ENCODE results near the gene EXD3. TPM values are rescaled to one million over a fixed set of nuclear protein-coding genes. Genes with fewer than 3 reads are reported as not detected.

Gene EXD3
- total and polyA plus RNA-seq, 9 of the 15 experiments (the other 6 are each of a cell fraction or from before 2014, with no cell fraction given): 0.29 to 12.5 (median 3.9) TPM

GRCh38 chr9:137411260-137411644 lies 11.7 kb downstream of the EXD3 start:
- no peak for FAIRE-seq
- in situ Hi-C loops (cut with MboI): no loop called here
- Histone ChIP-seq H2AFZ (ENCODE audit: low read depth, low read length) (no peak overlapping the region), H3K36me3 (ENCODE audit: control insufficient read depth, insufficient read depth, low read length) (no peaks in the 10 kb centered on the region; the same call in 2 of the 3 replicates), H3K4me2 (ENCODE audit: insufficient read depth, low read length) (no peak overlapping the region), H3K27me3 (ENCODE audit: control insufficient read depth in 2 of 2, insufficient read depth in 2 of 2, low read length in 2 of 2) (no peaks in the 10 kb centered on the region), H3K9me3 (replicated peaks; ENCODE audit: control insufficient read depth, insufficient read depth, low read depth, low read length) (no peaks in the 10 kb centered on the region), H3K4me3 (no peak overlapping the region), H3K27ac (ENCODE audit: extremely low read depth, low read depth, low read length) (peak overlapping the region; percentile 16; the same call in 1 of the 3 replicates), H3K79me2 (ENCODE audit: control insufficient read depth, insufficient read depth, low read length) (peaks cover 45% of the 10 kb centered on the region), H3K4me1 (replicated peaks in 1 of 2; ENCODE audit: control insufficient read depth in 2 of 2, insufficient read depth in 2 of 2, low read length in 2 of 2) (peaks cover 22 to 71% of the 10 kb centered on the region in 2 experiments), H4K20me1 (replicated peaks; ENCODE audit: control insufficient read depth, insufficient read depth, low read length) (no peaks in the 10 kb centered on the region), H3K9ac (ENCODE audit: insufficient read depth in 1 of 2, low read depth in 2 of 2, low read length in 2 of 2) (0 out of 4 replicates have a peak overlapping the region, but pooled peaks of 1 of the 2 experiments have one; percentile 39), H3K9me1 (ENCODE audit: control insufficient read depth, insufficient read depth, low read length) (no peaks in the 10 kb centered on the region)
- POLR2A ChIA-PET: interaction anchor here (1.0 kb wide), 1 partner anchor 134 kb away, joined by 3 read pairs; the partner anchor contains the start of gene TOR4A
- WGBS (ENCODE audit: insufficient coverage, low coverage, missing lambda C conversion rate): 53% methylated on average over 11 of the region's 17 CpGs
- no peak for ATAC-seq
- TF ChIP-seq JUNB (CRISPR knock-in tag; conservative IDR thresholded peaks at IDR 0.05) (no peak), RFX7 (CRISPR knock-in tag; IDR thresholded peaks at IDR 0.05) (no peak), KDM1A (IDR thresholded peaks at IDR 0.05) (peak in 1 of 2 experiments; percentile 89; a peak in 2 of 4 replicates), XRCC5 (IDR thresholded peaks at IDR 0.05; ENCODE audit: low read depth, low read length) (no peak), BDP1 (IDR thresholded peaks at IDR 0.05; ENCODE audit: insufficient read depth, insufficient read length) (no peak), ZNF444 (CRISPR knock-in tag; IDR thresholded peaks at IDR 0.05) (peak; percentile 62; the same call in 1 of the 2 replicates), ZNF449 (CRISPR knock-in tag; IDR thresholded peaks at IDR 0.05) (no peak)
- CTCF ChIA-PET (ENCODE audit: low intra/inter-chr PET ratio): no interaction called here
- no peak for DNase-seq (ENCODE audit: extremely low read depth in 1 of 4, low spot score in 3 of 4)
- BruUV-seq (replicated peaks): no TSS peak
- intact Hi-C loops (cut with micrococcal nuclease): no loop called here
